KMS-11 (cell line): Measurements from ENCODE around the gene SLC30A9.

ENCODE experiments used
- H2AFZ ChIP-seq: fragments of 200-600 bp; sonication (generic); 2 replicates; pipeline ENCODE4 v1.6.1; 2016; ENCODE audit warnings: antibody characterized with exemption, mixed run types, low read depth
- H3K27ac ChIP-seq: fragments of 200-600 bp; sonication (generic); 2 replicates; pipeline ENCODE4 v1.6.1; 2016; ENCODE audit warnings: mild to moderate bottlenecking, mixed run types
- H3K27me3 ChIP-seq: fragments of 200-600 bp; sonication (generic); 2 replicates; pipeline ENCODE4 v1.6.1; 2017; ENCODE audit warnings: mild to moderate bottlenecking, low read depth, mixed run types, moderate library complexity; ENCODE audit not compliant: insufficient read depth
- H3K36me3 ChIP-seq: fragments of 200-600 bp; sonication (generic); 2 replicates; pipeline ENCODE4 v1.6.1; 2017; ENCODE audit warnings: mild to moderate bottlenecking, mixed run types; ENCODE audit not compliant: insufficient read depth
- H3K4me1 ChIP-seq: fragments of 200-600 bp; sonication (generic); 2 replicates; pipeline ENCODE4 v1.6.1; 2016; ENCODE audit warnings: mild to moderate bottlenecking, low read depth, mixed run types; ENCODE audit not compliant: poor library complexity, severe bottlenecking
- H3K4me2 ChIP-seq: fragments of 200-600 bp; sonication (generic); 2 replicates; pipeline ENCODE4 v1.7.0; 2016; ENCODE audit warnings: mild to moderate bottlenecking, mixed run types
- H3K4me3 ChIP-seq: fragments of 200-600 bp; sonication (generic); IDR thresholded peaks from 2 replicates; pipeline ENCODE4 v1.6.1; 2017; ENCODE audit warnings: low read depth, low read length, mixed read lengths; ENCODE audit not compliant: insufficient read depth
- H3K79me2 ChIP-seq: fragments of 200-600 bp; sonication (generic); 2 replicates; pipeline ENCODE4 v1.6.1; 2016; ENCODE audit warnings: low read depth, mixed run types; ENCODE audit not compliant: insufficient read depth
- H3K9ac ChIP-seq: fragments of 200-600 bp; sonication (generic); 2 replicates; pipeline ENCODE4 v1.6.1; 2016; ENCODE audit warnings: mild to moderate bottlenecking, mixed run types
- H4K20me1 ChIP-seq: fragments of 200-600 bp; sonication (generic); 2 replicates; pipeline ENCODE4 v1.6.1; 2016; ENCODE audit warnings: mild to moderate bottlenecking, mixed run types; ENCODE audit not compliant: insufficient read depth
- TF ChIP-seq, protein P1 (sequence below): fragments of 200-600 bp; sonication (generic); conservative IDR thresholded peaks from 2 replicates; pipeline ENCODE4 v1.6.1; 2017; ENCODE audit warnings: low read depth, mild to moderate bottlenecking, antibody characterized with exemption, low read length, moderate library complexity, mixed read lengths

The SLC30A9 gene

DNA sequence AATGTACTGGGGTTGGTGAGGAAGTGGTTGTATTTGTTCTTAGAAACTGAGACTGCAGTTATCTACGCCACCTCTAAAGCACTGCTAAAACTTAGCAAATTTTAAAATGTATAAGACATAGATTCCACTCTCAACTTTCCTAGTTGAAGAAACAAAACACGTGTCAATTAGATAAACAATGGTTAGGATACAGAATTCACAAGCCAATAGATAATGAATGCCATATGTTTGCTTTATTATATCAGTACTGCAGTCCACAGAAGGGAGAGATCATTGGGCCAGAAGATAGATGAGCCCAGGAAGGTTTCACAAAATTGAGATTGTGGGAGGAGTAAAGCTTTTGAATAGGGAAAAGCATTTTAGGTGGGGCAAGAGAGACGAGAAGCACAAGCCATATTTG, 40.8 kb upstream of the SLC30A9 start:
- H3K4me1 ChIP-seq: no peaks in the 10 kb centered on the region

DNA sequence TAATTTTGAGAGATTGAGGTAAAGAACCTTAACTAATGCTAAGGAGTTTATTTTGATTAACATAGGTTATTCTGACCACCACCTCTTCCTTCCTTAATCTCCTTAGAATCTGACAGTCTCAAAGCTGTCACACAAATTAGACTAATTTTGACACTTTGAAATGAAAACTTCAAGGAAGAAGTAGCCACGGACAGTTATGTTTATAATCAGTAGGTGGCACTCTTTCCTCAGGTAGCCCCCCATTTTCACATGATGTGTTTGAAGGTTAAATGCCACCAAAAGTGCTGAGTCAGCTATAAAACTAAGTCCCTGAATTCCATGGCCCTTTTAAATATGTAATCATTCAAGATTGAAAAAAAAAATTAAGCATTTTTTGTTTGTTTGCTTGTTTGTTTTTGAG, 32.7 kb upstream of the SLC30A9 start:
- Histone ChIP-seq H3K9ac (no peak overlapping the region), H3K4me2 (no peak overlapping the region), H3K36me3 (no peaks in the 10 kb centered on the region), H3K27me3 (no peaks in the 10 kb centered on the region), H3K4me3 (no peak overlapping the region), H3K79me2 (no peaks in the 10 kb centered on the region), H4K20me1 (no peaks in the 10 kb centered on the region), H3K27ac (no peak overlapping the region), H3K4me1 (no peaks in the 10 kb centered on the region), H2AFZ (no peak overlapping the region)
- TF ChIP-seq, protein P1, sequence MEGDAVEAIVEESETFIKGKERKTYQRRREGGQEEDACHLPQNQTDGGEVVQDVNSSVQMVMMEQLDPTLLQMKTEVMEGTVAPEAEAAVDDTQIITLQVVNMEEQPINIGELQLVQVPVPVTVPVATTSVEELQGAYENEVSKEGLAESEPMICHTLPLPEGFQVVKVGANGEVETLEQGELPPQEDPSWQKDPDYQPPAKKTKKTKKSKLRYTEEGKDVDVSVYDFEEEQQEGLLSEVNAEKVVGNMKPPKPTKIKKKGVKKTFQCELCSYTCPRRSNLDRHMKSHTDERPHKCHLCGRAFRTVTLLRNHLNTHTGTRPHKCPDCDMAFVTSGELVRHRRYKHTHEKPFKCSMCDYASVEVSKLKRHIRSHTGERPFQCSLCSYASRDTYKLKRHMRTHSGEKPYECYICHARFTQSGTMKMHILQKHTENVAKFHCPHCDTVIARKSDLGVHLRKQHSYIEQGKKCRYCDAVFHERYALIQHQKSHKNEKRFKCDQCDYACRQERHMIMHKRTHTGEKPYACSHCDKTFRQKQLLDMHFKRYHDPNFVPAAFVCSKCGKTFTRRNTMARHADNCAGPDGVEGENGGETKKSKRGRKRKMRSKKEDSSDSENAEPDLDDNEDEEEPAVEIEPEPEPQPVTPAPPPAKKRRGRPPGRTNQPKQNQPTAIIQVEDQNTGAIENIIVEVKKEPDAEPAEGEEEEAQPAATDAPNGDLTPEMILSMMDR: peak; percentile 30; the same call in 1 of the 2 replicates

More for the DNA sequence above, 40.8 kb upstream of the SLC30A9 start:
- Histone ChIP-seq H3K36me3 (no peaks in the 10 kb centered on the region; the same call in 1 of the 2 replicates), H4K20me1 (no peaks in the 10 kb centered on the region), H3K4me2 (no peak overlapping the region), H3K27me3 (no peaks in the 10 kb centered on the region), H2AFZ (no peak overlapping the region), H3K9ac (no peak overlapping the region), H3K4me3 (no peak overlapping the region), H3K27ac (no peak overlapping the region), H3K79me2 (no peaks in the 10 kb centered on the region)
- TF ChIP-seq, protein P1: no peak

DNA sequence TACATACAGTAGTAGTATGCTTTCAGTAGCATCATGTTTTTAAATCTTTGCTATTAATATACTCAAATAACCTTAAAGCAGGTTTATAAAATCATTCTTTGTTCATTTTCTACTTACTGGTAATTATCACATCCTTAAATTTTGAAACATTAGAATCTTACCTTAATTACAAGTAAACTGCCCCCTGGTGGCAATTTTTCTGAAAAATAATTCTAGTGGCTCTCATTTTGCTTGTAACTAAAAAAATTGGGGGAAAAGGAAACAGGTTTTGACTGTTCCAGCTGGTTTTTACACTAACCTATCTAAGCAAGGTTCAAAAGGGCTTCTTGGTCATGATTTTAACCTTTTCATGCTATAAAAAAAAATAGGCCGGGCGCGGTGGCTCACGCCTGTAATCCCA, 27.2 kb upstream of the SLC30A9 start:
- Histone ChIP-seq H3K4me3 (no peak overlapping the region), H3K4me1 (no peaks in the 10 kb centered on the region), H3K79me2 (no peaks in the 10 kb centered on the region), H2AFZ (no peak overlapping the region), H3K4me2 (no peak overlapping the region), H3K27me3 (no peaks in the 10 kb centered on the region), H4K20me1 (no peaks in the 10 kb centered on the region), H3K9ac (no peak overlapping the region), H3K36me3 (no peaks in the 10 kb centered on the region), H3K27ac (no peak overlapping the region)
- TF ChIP-seq, protein P1: peak; percentile 53

DNA sequence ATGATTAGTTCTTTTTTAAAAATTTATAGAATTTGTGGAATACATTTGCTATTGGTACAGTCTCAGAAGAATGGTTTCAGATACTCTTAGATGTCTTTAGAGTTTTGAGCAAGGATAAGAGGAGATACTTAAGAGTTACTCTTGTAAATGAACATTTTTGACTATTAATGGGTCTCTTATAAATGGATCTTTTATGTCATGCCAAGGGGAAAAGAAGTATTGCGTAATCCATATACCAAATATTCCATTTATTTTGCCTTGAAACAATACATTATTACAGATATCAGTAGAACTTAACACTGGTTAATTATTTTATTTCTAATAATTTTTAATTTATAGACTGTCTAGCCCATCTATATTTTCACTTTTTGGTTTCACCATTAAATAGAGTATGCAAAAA, 25.9 kb upstream of the SLC30A9 start:
- H3K27me3 ChIP-seq: no peaks in the 10 kb centered on the region
- no peaks in the 10 kb centered on the region for H3K79me2 ChIP-seq
- H3K4me3 ChIP-seq: no peak overlapping the region
- H3K4me1 ChIP-seq: no peaks in the 10 kb centered on the region
- no peak overlapping the region for H3K27ac ChIP-seq
- H2AFZ ChIP-seq: no peak overlapping the region
- H3K4me2 ChIP-seq: no peak overlapping the region
- TF ChIP-seq, protein P1: no peak
- H3K9ac ChIP-seq: no peak overlapping the region
- H4K20me1 ChIP-seq: no peaks in the 10 kb centered on the region
- H3K36me3 ChIP-seq: no peaks in the 10 kb centered on the region
